IMR-90 (cell line): ENCODE data around the gene TRAIP. TPM values are rescaled to one million over a fixed set of nuclear protein-coding genes. Genes with fewer than 3 reads are reported as not detected.

Experiments used
- ATAC-seq: fragments of 200-7000 bp; cut with Tn5 transposase; 2 replicates; pipeline ENCODE4 v1.9.1; 2020; ENCODE audit warnings: low read depth, mild to moderate bottlenecking, moderate library complexity
- BruUV-seq: library from RNA; stranded (reverse); fragments of 400-500 nt; replicated peaks from 2 replicates; lab custom pipeline; 2021; lab: Mats Ljungman, UMichigan
- CTCF ChIA-PET: fragments of 300-600 bp; formaldehyde crosslinking; extraction: SDS; loops from one replicate; lab custom pipeline; 2021; ENCODE audit warnings: antibody characterized with exemption; lab: Yijun Ruan, JAX
- POLR2A ChIA-PET: fragments of 300-600 bp; sonication (Branson Sonifier 250); formaldehyde crosslinking; loops from one replicate; lab custom pipeline; 2022; ENCODE audit warnings: antibody characterized with exemption; ENCODE audit not compliant: unreplicated experiment; lab: Charles Lee
- DNase-seq: peaks from one replicate; pipeline ENCODE4 v3.0.0; 2013
- H2AFZ ChIP-seq: replicated peaks from 2 replicates; pipeline ENCODE3; 2013; ENCODE audit warnings: low read length, mild to moderate bottlenecking; ENCODE audit not compliant: poor library complexity
- H2AK5ac ChIP-seq: 2 replicates; pipeline ENCODE4 v1.6.1; 2013; ENCODE audit warnings: low read depth, low read length, inconsistent platforms
- H2AK9ac ChIP-seq: replicated peaks from 2 replicates; pipeline ENCODE3; 2013; ENCODE audit warnings: mild to moderate bottlenecking, low read depth, low read length, moderate library complexity; ENCODE audit not compliant: poor library complexity
- H2BK120ac ChIP-seq: 2 replicates; pipeline ENCODE4 v1.6.1; 2013; ENCODE audit warnings: low read depth, low read length, inconsistent platforms
- H2BK15ac ChIP-seq: 3 replicates; pipeline ENCODE4 v1.6.1; 2013; ENCODE audit warnings: low read depth, low read length, inconsistent platforms
- H2BK20ac ChIP-seq: 2 replicates; pipeline ENCODE4 v1.6.1; 2013; ENCODE audit warnings: low read depth, mild to moderate bottlenecking, inconsistent platforms, low read length, moderate library complexity
- H2BK5ac ChIP-seq: 2 replicates; pipeline ENCODE4 v1.6.1; 2013; ENCODE audit warnings: mild to moderate bottlenecking, low read depth, low read length, inconsistent platforms; ENCODE audit not compliant: poor library complexity, severe bottlenecking
- H3K14ac ChIP-seq: replicated peaks from 2 replicates; pipeline ENCODE4 v1.6.1; 2013; ENCODE audit warnings: low read depth, low read length, inconsistent platforms
- H3K18ac ChIP-seq: 2 replicates; pipeline ENCODE4 v1.6.1; 2013; ENCODE audit warnings: low read depth, low read length, control low read depth
- H3K23ac ChIP-seq: 2 replicates; pipeline ENCODE4 v1.6.1; 2013; ENCODE audit warnings: low read depth, low read length, inconsistent platforms
- H3K27ac ChIP-seq: 2 replicates; pipeline ENCODE4 v1.5.1; 2013; ENCODE audit warnings: mild to moderate bottlenecking, control low read depth, low read length; ENCODE audit not compliant: insufficient read depth
- H3K27me3 ChIP-seq: 2 replicates; pipeline ENCODE4 v1.6.1; 2013; ENCODE audit warnings: low read length; ENCODE audit not compliant: control insufficient read depth, insufficient read depth
- H3K36me3 ChIP-seq: 2 replicates; pipeline ENCODE4 v1.6.1; 2013; ENCODE audit warnings: low read length, mixed read lengths; ENCODE audit not compliant: control insufficient read depth, insufficient read depth
- H3K4ac ChIP-seq: 2 replicates; pipeline ENCODE4 v1.6.1; 2013; ENCODE audit warnings: low read depth, low read length, inconsistent platforms
- H3K4me1 ChIP-seq: 2 replicates; pipeline ENCODE4 v1.6.1; 2013; ENCODE audit warnings: low read length, mixed read lengths; ENCODE audit not compliant: control insufficient read depth, insufficient read depth
- H3K4me2 ChIP-seq: 2 replicates; pipeline ENCODE4 v1.6.1; 2013; ENCODE audit warnings: low read depth, mild to moderate bottlenecking, control low read depth, low read length, moderate library complexity
- H3K4me3 ChIP-seq: 2 replicates; pipeline ENCODE4 v1.5.1; 2013; ENCODE audit warnings: low read depth, mild to moderate bottlenecking, control low read depth, low read length, moderate library complexity; ENCODE audit not compliant: insufficient read depth
- H3K56ac ChIP-seq: 2 replicates; pipeline ENCODE4 v1.6.1; 2013; ENCODE audit warnings: low read length, inconsistent platforms; ENCODE audit not compliant: insufficient read depth; ENCODE audit errors: extremely low read depth
- H3K79me1 ChIP-seq, 2 experiments: 2 replicates each; pipeline ENCODE4 v1.6.1; 2013; ENCODE audit warnings: low read length in 2 of 2, inconsistent platforms in 1 of 2, low read depth in 1 of 2
- H3K9ac ChIP-seq: 2 replicates; pipeline ENCODE4 v1.6.1; 2013; ENCODE audit warnings: low read depth, low read length, control low read depth
- H3K9me1 ChIP-seq: 2 replicates; pipeline ENCODE4 v1.6.1; 2013; ENCODE audit warnings: low read length, inconsistent platforms; ENCODE audit not compliant: insufficient read depth
- H3K9me3 ChIP-seq: 2 replicates; pipeline ENCODE4 v1.6.1; 2013; ENCODE audit warnings: low read length; ENCODE audit not compliant: control insufficient read depth, insufficient read depth
- H4K20me1 ChIP-seq: 2 replicates; pipeline ENCODE4 v1.6.1; 2013; ENCODE audit warnings: low read length, inconsistent platforms; ENCODE audit not compliant: insufficient read depth
- H4K5ac ChIP-seq: 2 replicates; pipeline ENCODE4 v1.6.1; 2013; ENCODE audit warnings: mild to moderate bottlenecking, low read depth, low read length, control low read depth
- H4K8ac ChIP-seq, 2 experiments: 2 replicates each; pipeline ENCODE4 v1.6.1; 2013; ENCODE audit warnings: low read depth in 2 of 2, low read length in 2 of 2, control low read depth in 1 of 2, inconsistent platforms in 1 of 2
- H4K91ac ChIP-seq: 2 replicates; pipeline ENCODE4 v1.6.1; 2013; ENCODE audit warnings: low read depth, low read length, inconsistent platforms; ENCODE audit not compliant: insufficient read depth
- BHLHE40 ChIP-seq: fragments of 150-350 bp; IDR thresholded peaks from 2 replicates; pipeline ENCODE4 v1.6.1; 2016; ENCODE audit warnings: mild to moderate bottlenecking, low read depth, low read length
- CEBPB ChIP-seq: IDR thresholded peaks from 2 replicates; pipeline ENCODE4 v1.6.1; 2012; ENCODE audit warnings: low read depth, low read length, improper control_type of control experiment
- CHD1 ChIP-seq: IDR thresholded peaks from 2 replicates; pipeline ENCODE4 v1.6.1; 2012; ENCODE audit warnings: low read depth, low read length, improper control_type of control experiment
- FOS ChIP-seq: fragments of 150-350 bp; IDR thresholded peaks from 2 replicates; pipeline ENCODE4 v1.6.1; 2016; ENCODE audit warnings: low read depth, low read length
- MAZ ChIP-seq: IDR thresholded peaks from 2 replicates; pipeline ENCODE4 v1.6.1; 2012; ENCODE audit warnings: low read depth, mild to moderate bottlenecking, low read length, improper control_type of control experiment, moderate library complexity, borderline replicate concordance
- NFE2L2 ChIP-seq: fragments of 150-350 bp; IDR thresholded peaks from 2 replicates; pipeline ENCODE4 v1.6.1; 2016; ENCODE audit warnings: low read depth, mild to moderate bottlenecking, low read length
- POLR2A ChIP-seq: IDR thresholded peaks from 2 replicates; pipeline ENCODE4 v1.6.1; 2012; ENCODE audit warnings: mild to moderate bottlenecking, low read depth, low read length
- RFX5 ChIP-seq: IDR thresholded peaks from 2 replicates; pipeline ENCODE4 v1.8.0; 2012; ENCODE audit warnings: low read depth, mild to moderate bottlenecking, low read length, moderate library complexity
- WGBS, 2 experiments: methylation state at CpG; one replicate each; pipeline versions ENCODE4 v1.1.5 to v1.1.7; 2013; ENCODE audit warnings: missing lambda C conversion rate in 2 of 2; ENCODE audit not compliant: insufficient read length in 1 of 2; ENCODE audit errors: extremely low coverage in 2 of 2; 5-methylcytosine and 5-hydroxymethylcytosine counted together
- dilution Hi-C: fragments of 300-500 bp; cut with HindIII; formaldehyde crosslinking; loops from one replicate; pipeline ENCODE4 v1.14.3; 2018; ENCODE audit warnings: low sequenced_read_pairs; ENCODE audit not compliant: unreplicated experiment
- in situ Hi-C: fragments of 300-500 bp; cut with MboI; formaldehyde crosslinking; loops from 3 replicates; pipeline ENCODE4 v1.14.3; 2019; ENCODE audit warnings: low sequenced_read_pairs, inconsistent platforms, mixed read lengths
- intact Hi-C: fragments of 100-400 bp; cut with micrococcal nuclease; formaldehyde crosslinking; loops from 2 replicates; pipeline ENCODE4 v1.10.0; 2022
- polyA plus RNA-seq, 3 experiments: library from polyadenylated mRNA; depleted of rRNA; stranded (reverse); fragments of >200 nt; gene quantifications; 2 replicates each; pipeline ENCODE4 v1.2.3, GENCODE V29; 2012; ENCODE audit warnings: low replicate concordance in 1 of 3
- total RNA-seq: library from RNA; depleted of rRNA; stranded (reverse); fragments of >200 nt; gene quantifications from 2 replicates; pipeline ENCODE4 v1.2.3, GENCODE V29; 2012
- TF ChIP-seq, protein P1 (sequence below): fragments of 150-350 bp; IDR thresholded peaks from 2 replicates; pipeline ENCODE4 v1.6.1; 2016; ENCODE audit warnings: low read depth, mild to moderate bottlenecking, low read length, moderate library complexity, borderline replicate concordance

Gene TRAIP
- total and polyA plus RNA-seq, 2 of the 4 experiments (the other 2 are of a cell fraction), result 6.3 to 9.2 TPM

DNA sequence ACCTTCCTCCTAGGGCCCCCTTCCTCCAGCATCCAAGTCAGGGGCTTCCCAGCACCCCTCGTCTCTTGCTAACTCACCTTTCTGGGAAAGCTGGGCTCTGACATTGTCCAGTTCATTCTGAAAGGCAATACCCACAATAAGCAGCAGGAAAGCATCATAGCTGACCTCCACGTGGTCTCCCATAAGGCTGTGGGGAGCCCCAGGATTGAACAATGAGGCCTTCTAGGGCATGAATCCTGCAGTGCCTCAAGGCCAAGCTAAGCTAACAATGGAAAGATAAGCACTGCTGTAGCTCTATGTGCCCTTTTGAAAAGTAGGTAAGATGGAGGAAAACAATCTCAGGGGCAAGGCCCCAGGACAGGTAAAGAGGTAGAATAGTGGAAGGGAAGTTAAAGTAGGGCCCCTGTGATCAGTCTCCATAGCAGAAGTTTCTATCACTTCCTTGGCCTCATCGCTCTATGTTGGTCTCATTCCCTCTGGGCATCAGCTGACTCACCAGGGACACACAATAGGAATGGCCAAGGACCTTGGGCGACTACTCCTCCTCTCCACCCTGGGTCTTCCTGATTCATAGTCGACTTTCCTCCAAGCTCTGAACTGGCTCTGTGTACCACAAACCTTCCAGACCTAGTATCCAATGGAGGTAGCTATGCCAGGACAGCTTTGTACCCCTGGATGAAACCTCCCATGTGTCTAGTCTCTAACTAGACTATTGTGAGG is 11.7 kb downstream of the TRAIP start:
- Histone ChIP-seq H2BK120ac (no peak overlapping the region), H3K4me3 (no peak overlapping the region), H3K4me1 (no peaks in the 10 kb centered on the region; the same call in 1 of the 2 replicates), H2BK15ac (no peak overlapping the region), H3K9me1 (peaks cover 3% of the 10 kb centered on the region; the same call in 1 of the 2 replicates), H3K9me3 (no peaks in the 10 kb centered on the region), H3K27me3 (no peaks in the 10 kb centered on the region), H4K5ac (no peak overlapping the region), H2BK20ac (no peak overlapping the region), H4K8ac (no peak overlapping the region), H3K4ac (no peak overlapping the region), H3K18ac (no peak overlapping the region), H3K36me3 (peaks cover 3% of the 10 kb centered on the region), H3K9ac (no peak overlapping the region), H4K20me1 (no peaks in the 10 kb centered on the region), H2AFZ (no peak overlapping the region), H2BK5ac (no peak overlapping the region), H3K27ac (no peak overlapping the region), H3K23ac (no peak overlapping the region), H3K56ac (no peak overlapping the region), H3K4me2 (no peak overlapping the region), H3K14ac (no peak overlapping the region), H3K79me1 (peaks cover 0 to 6% of the 10 kb centered on the region in 2 experiments; a peak in 2 of 4 replicates), H4K91ac (no peak overlapping the region), H2AK9ac (no peak overlapping the region), H2AK5ac (no peak overlapping the region)
- DNase-seq, result no peak
- BruUV-seq, result no TSS peak
- no peak for ATAC-seq
- CTCF ChIA-PET, result no interaction called here
- POLR2A ChIA-PET, result no interaction called here
- intact Hi-C loops, result loop anchor here (5.0 kb wide), 1 partner anchor 63 kb away; no protein-coding TSS in a partner anchor
- dilution Hi-C loops, result no loop called here
- in situ Hi-C loops, result loop anchor here (5.0 kb wide), 1 partner anchor 142 kb away; no protein-coding TSS in a partner anchor
- WGBS, 2 experiments, result 83% methylated on average over 1 of the region's 5 CpGs; no CpG with 5 or more reads in 1 of the 2 experiments
- TF ChIP-seq FOS (no peak), MAZ (no peak), BHLHE40 (no peak), CHD1 (no peak), CEBPB (no peak), RFX5 (no peak), NFE2L2 (no peak), POLR2A (no peak)
- TF ChIP-seq, protein P1, sequence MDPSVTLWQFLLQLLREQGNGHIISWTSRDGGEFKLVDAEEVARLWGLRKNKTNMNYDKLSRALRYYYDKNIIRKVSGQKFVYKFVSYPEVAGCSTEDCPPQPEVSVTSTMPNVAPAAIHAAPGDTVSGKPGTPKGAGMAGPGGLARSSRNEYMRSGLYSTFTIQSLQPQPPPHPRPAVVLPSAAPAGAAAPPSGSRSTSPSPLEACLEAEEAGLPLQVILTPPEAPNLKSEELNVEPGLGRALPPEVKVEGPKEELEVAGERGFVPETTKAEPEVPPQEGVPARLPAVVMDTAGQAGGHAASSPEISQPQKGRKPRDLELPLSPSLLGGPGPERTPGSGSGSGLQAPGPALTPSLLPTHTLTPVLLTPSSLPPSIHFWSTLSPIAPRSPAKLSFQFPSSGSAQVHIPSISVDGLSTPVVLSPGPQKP, result no peak
